NCI-H446 (cell line): ENCODE measurements around the gene HMGN3.
"Not testable (repeated sequence)": the region's sequence is repeated elsewhere in the genome, so short reads cannot be mapped to it uniquely, and the experiment has no call there.

ENCODE experiments used
- DNase-seq, 2 experiments: peaks; one replicate each; lab custom pipeline; 2025; lab: John Stamatoyannopoulos, UW

Gene HMGN3

GRCh38 chr6:79234150-79235022, at the start of gene HMGN3:
TSS of gene HMGN3 (minus strand) at chr6:79234682.
- DNase-seq, result peak; percentile 72 to 91

GRCh38 chr6:79280756-79281155, 46.3 kb upstream of the HMGN3 start:
- no peak for DNase-seq

GRCh38 chr6:79277109-79277508, 42.6 kb upstream of the HMGN3 start:
- DNase-seq, result no peak

- peak in 1 of 2 experiments; percentile 24 for DNase-seq
Observed at GRCh38 chr6:79269877-79270276, 35.4 kb upstream of the HMGN3 start.

- DNase-seq, result no peak
Observed at GRCh38 chr6:79267128-79267527, 32.6 kb upstream of the HMGN3 start.

- DNase-seq, result no peak
Observed at GRCh38 chr6:79266051-79266450, 31.6 kb upstream of the HMGN3 start.

GRCh38 chr6:79263359-79263758, 28.9 kb upstream of the HMGN3 start:
- DNase-seq, result no peak

GRCh38 chr6:79261666-79262065, 27.2 kb upstream of the HMGN3 start:
- no peak for DNase-seq

- DNase-seq, result no peak
Observed at GRCh38 chr6:79260772-79261171, 26.3 kb upstream of the HMGN3 start.

- peak in 1 of 2 experiments; percentile 1 for DNase-seq
Observed at GRCh38 chr6:79257381-79258205, 23.1 kb upstream of the HMGN3 start.

- DNase-seq, result not testable (repeated sequence)
Observed at GRCh38 chr6:79256770-79257169, 22.3 kb upstream of the HMGN3 start.

GRCh38 chr6:79255086-79255485, 20.6 kb upstream of the HMGN3 start:
- DNase-seq, result not testable (repeated sequence)

- DNase-seq, result no peak
Observed at GRCh38 chr6:79250559-79250958, 16.1 kb upstream of the HMGN3 start.

GRCh38 chr6:79250107-79250514, 15.6 kb upstream of the HMGN3 start:
- no peak for DNase-seq

- DNase-seq, result no peak
Observed at GRCh38 chr6:79249136-79249535, 14.7 kb upstream of the HMGN3 start.

- no peak for DNase-seq
Observed at GRCh38 chr6:79246891-79247290, 12.4 kb upstream of the HMGN3 start.

- no peak for DNase-seq
Observed at GRCh38 chr6:79241228-79241627, 6.7 kb upstream of the HMGN3 start.

GRCh38 chr6:79240509-79240908, 6.0 kb upstream of the HMGN3 start:
- DNase-seq, result no peak

- DNase-seq, result no peak
Observed at GRCh38 chr6:79239536-79240168, 5.2 kb upstream of the HMGN3 start.

GRCh38 chr6:79238919-79239318, 4.4 kb upstream of the HMGN3 start:
- no peak for DNase-seq

GRCh38 chr6:79236711-79237110, 2.2 kb upstream of the HMGN3 start:
- no peak for DNase-seq

- peak; percentile 37 to 75 for DNase-seq
Observed at GRCh38 chr6:79233611-79234149, 802 bp downstream of the HMGN3 start.
